Ramos (cell line): ENCODE results near the gene SIRT6.
"Not testable (repeated sequence)": the region's sequence is repeated elsewhere in the genome, so short reads cannot be mapped to it uniquely, and the experiment has no call there.

ENCODE experiments used
- in situ Hi-C: fragments of 300-500 bp; cut with MboI; formaldehyde crosslinking; loops from one replicate; pipeline ENCODE4 v1.14.3; 2022; ENCODE audit warnings: low sequenced_read_pairs; ENCODE audit not compliant: unreplicated experiment

The SIRT6 gene

DNA sequence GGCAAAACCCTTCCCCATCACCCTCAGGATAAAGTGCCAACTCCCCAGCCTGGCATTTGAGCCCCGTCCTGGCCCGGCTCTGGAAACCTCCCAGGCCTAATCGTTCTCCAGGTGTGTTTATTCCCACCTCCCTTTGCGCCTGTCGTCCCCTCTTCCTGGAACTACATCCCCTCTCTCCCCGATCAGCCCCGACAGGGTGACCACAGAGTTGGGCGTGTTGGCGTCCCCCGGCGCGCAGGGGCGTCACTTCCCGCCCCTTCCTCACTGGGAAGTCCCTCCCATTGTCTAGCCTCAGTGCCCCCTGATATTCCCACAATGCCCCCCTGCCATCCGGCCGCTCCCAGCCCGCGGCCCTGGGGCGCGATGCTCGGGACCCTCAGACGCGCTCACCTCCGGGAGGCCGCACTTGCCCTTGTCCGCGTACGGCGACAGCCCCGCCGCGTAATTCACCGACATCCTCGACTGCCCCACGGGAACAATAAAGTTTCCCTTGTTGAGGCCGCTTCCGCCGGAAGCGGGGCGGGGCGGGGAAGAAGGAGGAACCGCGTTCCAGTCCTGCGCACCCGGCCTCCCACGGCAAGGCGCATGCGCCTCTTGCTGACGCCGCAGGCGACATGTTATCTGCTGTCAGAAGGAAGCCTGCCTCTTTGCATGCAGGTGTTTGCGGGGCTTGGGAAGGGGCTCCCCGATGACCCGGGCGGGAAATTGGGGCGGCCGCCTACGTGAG, at the start of gene SIRT6, which contains the start of gene ANKRD24:
SIRT6 (minus strand) TSS at position 480 of the 727 bp plus-strand sequence; CDS start at position 456, 24 bp downstream.
ANKRD24 (plus strand) TSS at position 606 of the 727 bp plus-strand sequence. CDS start 3,737 bp downstream, outside the sequence.
- in situ Hi-C loops: no loop called here

DNA sequence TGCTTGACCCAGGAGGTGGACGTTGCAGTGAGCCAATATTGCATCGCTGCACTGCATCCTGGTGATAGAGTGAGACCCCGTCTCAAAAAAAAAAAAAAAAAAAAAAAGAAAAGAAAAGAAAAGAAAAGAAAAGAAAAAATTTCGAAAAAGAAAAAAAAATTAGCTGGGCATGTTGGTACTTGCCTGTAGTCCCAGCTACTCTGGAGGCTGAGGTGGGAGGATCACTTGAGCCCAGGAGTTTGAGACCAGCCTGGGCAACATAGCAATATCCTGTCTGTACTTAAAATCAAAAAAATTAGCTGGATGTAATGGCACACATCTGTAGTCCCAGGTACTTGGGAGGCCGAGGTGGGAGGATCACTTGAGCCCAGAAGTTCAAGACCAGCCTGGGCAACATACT, 49.8 kb upstream of the SIRT6 start:
- in situ Hi-C loops: not testable (repeated sequence)

DNA sequence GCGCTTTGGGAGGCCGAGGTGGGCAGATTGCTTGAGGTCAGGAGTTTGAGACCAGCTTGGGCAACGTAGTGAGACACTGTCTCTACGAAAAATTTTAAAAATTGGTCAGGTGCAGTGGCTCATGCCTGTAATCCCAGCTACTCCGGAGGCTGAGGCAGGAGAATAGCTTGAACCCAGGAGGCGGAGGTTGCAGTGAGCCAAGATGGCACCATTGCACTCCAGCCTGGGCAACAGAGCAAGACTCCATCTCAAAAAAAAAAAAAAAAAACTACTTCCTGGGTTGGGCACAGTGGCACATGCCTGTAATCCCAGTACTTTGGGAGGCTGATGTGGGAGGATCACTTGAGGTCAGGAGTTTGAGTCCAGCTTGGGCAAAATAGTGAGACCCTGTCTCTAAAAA, 49.2 kb upstream of the SIRT6 start:
- in situ Hi-C loops: not testable (repeated sequence)

DNA sequence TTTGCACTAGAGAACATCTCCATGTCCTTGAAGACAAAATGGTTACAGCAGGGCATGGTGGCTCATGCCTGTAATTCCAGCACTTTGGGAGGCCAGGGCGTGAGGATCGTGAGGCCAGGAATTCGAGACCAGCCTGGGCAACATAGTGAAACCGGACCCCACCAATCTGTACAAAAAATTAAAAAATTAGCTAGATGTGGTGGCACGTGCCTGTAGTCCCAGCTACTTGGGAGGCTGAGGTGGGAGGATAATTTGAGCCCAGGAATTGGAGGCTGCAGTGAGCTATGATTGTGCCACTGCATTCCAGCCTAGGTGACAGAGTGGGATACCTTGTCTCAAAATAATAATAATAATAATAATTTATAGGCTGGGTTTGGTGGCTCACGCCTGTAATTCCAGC, 47.9 kb upstream of the SIRT6 start:
- in situ Hi-C loops: not testable (repeated sequence)

DNA sequence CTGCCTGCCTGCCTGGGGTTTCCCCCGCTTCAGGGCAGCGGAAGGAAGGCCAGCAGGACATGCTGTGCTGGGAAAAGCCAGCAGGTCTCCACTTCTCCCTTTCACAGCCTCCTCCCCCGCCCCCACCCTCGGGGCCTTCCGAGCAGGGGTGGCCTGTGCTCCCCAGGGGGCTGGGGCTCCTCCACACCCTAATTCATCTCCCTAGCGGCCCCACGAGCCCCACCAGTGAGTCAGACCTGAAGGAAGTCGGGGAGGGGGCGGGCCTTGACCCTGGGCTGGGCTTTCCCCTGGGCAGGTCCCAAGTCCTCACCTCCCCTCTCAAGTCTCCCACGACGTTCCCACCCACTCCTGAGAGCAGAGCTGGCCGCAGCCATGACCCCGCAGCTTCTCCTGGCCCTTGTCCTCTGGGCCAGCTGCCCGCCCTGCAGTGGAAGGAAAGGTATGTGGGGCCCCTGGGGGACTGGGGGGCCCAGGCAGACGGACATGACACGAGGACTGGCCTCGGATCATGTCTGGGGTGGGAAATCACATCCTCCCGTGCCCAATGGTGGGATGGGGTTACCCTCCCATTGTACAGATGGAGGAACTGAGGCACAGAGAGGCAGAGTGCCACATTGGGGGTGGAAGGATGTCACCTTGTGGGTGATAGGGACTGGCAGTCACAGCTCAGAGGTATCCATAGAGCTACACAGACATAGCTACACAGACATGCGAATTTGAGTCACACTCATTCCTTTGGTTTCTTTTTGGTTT, 47.0 kb upstream of the SIRT6 start, which contains the start of gene EBI3:
EBI3 (plus strand) TSS at position 345 of the 753 bp plus-strand sequence; CDS start at position 373, 28 bp downstream.
- in situ Hi-C loops: no loop called here

DNA sequence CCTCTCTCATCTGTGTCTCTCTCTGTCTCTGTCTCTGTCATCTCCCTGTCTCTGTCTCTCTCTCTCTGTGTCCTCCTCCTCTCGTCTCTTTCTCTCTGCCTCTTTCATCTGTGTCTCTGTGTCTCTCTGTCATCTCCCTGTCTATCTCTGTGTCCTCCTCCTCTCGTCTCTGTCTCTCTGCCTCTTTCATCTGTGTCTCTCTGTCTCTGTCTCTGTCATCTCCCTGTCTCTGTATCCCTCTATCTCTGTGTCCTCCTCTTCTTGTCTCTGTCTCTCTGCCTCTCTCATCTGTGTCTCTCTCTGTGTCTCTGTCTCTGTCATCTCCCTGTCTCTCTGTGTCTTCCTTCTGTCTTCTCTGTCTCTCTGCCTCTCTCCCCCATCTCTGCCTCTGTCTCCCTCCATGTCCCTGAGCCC, 46.4 kb upstream of the SIRT6 start:
- in situ Hi-C loops: no loop called here

DNA sequence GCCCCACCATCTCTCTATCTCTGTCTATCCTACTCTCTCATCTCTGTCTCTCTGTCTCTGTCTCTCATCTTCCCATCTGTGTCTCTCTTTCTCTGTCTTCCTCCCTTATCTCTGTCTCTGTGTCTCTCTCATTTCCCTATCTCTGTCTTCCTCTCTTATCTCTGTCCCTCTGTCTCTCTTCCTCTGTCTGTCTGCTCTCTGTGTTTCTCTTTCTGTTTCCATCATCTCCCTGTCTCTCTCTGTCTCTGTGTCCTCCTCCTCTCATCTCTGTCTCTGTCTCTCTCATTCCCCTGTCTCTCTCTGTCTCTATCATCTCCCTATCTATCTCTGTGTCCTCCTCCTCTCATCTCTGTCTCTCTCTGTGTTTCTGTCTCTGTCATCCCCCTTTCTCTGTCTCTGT, 45.4 kb upstream of the SIRT6 start:
- in situ Hi-C loops: no loop called here

DNA sequence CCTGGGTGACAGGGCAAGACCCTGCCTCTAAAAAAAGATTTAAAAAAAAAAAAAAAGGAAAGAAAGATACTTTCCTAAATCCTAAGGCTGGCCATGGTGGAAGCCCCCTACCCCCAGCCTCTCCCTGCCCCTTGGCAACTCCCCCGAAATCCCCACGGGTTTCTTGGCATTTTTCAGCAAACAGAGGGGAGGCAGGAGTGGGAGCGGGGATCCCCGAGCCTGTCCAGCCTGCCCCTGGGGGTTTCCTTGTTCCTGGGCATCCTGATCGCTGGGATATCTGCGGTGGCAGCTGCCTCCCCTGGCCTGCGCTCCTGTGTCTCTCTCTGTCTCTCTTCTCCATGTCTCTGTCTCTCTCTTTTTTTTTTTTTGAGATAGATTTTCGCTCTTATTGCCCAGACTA, 43.5 kb upstream of the SIRT6 start:
- in situ Hi-C loops: no loop called here

DNA sequence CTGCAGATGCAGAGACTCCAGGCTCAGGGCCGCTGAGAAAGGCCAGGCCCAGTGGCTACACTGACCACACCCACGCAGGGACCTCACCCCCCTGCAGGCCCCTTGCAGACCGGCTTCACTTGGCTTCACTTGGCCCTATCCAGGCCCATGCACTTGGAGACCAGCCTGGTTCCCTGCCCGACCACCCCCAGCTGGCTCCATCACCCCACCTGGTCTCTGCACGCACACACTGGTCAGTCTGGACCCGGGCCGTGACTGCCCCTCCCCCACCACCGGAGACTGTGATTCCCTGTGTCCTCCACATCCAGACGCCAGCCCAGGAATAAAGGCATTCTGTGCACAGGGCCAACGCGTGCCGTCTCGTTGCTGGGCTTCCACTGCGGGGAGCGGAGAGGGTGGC, 42.1 kb upstream of the SIRT6 start:
- in situ Hi-C loops: no loop called here

DNA sequence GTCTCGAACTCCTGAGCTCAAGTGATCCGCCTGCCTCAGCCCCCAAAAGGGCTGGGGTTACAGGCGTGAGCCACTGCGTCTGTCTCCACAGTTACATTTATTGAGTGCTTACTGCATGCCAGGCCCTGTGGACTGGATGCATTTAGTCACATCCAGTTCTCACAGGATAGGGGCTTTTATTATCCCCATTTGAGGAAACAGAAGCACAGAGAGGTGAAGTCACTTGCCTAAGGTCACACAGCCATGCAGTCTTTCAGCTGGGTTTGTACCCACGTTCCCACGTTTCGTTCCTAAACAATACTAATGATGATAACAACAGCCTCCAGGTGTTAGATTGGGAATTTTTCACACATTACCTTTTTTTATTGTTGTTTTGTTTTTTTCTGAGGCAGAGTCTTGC, 37.8 kb upstream of the SIRT6 start:
- in situ Hi-C loops: no loop called here

DNA sequence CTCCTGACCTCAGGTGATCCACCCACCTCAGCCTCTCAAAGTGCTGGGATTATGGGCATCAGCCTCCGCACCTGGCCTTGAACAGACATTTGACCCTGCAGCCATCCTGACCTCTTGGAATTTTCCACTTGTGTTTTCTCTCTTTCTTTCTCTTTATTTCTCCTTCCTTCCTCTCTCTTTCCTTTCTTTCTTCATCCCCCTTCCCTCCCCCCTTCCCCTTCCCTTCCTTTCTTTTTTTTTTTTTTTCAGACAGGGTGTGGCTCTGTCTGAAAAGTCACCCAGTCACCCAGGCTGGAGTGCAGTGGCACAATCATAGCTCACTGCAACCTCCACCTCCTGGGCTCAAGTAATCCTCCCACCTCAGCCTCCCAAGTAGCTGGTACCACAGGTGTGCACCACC, 36.2 kb upstream of the SIRT6 start:
- in situ Hi-C loops: not testable (repeated sequence)

DNA sequence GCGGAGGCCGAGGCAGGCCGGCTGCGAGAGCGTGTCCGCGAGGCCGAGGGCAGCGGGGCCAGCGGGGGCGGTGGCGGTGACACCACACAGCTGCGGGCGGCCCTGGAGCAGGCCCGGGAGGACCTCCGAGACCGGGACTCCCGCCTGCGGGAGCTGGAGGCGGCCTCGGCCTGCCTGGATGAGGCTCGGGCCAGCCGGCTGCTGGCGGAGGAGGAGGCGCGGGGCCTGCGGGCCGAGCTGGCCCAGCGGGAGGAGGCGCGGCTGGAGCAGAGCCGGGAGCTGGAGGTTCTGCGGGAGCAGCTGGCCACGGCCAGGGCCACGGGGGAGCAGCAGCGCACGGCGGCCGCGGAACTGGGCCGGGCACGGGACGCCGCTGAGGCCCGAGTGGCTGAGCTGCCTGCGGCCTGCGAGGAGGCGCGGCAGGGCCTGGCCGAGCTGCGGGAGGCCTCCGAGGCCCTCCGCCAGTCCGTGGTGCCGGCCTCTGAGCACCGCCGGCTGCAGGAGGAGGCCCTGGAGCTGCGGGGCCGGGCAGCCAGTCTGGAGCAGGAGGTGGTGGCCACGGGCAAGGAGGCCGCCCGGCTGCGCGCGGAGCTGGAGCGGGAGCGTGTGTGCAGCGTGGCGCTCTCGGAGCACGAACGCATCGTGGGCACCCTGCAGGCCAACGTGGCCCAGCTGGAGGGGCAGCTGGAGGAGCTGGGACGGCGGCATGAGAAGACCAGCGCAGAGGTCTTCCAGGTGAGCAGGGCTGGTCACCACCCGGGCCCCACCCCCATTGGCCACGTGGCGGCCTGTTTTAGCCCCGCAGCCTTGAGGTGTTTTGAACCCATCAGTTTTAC, 35.3 kb upstream of the SIRT6 start:
- in situ Hi-C loops: no loop called here

DNA sequence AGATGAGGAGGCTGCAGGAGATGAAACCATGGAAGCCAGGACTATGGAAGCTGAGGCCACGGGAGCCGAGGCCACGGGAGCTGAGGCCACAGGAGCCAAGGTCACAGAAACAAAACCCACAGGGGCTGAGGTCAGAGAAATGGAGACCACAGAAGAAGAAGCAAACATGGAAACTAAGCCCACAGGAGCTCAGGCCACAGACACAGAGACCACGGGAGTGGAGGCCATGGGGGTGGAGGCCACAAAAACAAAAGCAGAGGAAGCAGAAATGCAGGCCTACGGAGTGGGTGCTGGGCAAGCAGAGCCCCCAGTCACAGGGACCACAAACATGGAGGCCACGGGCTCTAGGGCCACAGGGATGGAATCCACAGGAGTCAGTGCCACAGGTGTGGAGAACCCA, 34.5 kb upstream of the SIRT6 start:
- in situ Hi-C loops: no loop called here

DNA sequence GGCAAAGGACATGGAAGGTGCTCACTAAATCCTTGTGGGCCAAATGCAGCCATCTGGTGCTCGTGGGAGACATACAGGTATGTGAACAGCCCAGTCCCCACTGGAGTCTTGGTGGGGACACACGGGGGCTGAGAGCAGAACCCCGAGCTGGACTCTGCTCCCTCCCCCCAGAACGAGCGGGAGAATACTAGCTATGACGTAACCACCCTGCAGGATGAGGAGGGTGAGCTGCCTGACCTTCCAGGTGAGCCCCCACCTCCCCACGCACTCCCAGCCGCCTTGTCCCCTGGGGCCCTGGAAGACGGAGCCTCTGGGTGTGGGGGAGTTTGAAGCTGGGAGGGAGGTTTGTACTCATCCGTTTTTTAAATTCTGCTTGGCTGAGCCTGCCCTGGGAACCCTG, 33.4 kb upstream of the SIRT6 start:
- in situ Hi-C loops: no loop called here

DNA sequence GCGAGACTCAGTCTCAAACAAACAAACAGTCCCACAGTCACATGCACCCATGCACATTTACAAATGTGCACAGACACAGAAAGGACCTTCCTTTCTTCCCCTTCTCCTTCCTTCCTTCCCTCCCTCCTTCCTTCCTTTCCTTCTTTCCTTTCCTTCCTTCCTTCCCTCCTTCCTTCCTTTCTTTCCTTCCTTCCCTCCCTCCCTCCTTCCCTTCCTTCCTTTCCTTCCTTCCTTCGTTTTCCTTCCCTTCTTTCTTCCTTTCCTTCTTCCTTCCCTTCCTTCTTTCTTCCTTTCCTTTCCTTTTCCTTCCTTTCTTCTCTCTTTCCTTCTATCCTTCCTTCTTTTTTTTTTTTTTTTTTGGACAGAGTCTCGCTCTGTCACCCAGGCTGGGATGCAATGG, 30.8 kb upstream of the SIRT6 start:
- in situ Hi-C loops: no loop called here

DNA sequence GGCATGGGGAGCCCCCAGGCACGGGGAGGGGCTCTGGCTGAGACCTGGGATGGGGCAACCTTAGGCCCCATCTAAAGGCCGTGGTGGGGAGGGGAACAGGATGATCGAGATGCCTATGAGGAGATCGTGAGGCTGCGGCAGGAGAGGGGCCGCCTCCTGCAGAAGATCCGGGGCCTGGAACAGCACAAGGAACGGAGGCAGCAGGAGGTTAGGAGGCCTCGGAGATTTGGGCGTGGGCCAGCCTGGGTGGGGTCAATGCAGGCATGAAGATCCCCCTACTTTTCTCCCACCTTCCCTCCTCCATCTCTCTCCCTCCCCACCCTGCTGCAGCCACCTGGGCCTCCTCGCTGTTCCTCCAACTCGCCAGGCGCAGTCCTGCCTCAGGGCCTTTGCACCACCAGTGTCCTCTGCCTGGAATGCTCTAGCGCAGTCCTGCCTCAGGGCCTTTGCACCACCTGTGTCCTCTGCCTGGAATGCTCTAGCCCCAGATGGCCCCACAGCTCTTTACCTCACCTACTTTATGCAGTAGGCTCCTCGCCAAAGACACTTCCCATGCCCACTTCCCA, 27.9 kb upstream of the SIRT6 start:
- in situ Hi-C loops: no loop called here

DNA sequence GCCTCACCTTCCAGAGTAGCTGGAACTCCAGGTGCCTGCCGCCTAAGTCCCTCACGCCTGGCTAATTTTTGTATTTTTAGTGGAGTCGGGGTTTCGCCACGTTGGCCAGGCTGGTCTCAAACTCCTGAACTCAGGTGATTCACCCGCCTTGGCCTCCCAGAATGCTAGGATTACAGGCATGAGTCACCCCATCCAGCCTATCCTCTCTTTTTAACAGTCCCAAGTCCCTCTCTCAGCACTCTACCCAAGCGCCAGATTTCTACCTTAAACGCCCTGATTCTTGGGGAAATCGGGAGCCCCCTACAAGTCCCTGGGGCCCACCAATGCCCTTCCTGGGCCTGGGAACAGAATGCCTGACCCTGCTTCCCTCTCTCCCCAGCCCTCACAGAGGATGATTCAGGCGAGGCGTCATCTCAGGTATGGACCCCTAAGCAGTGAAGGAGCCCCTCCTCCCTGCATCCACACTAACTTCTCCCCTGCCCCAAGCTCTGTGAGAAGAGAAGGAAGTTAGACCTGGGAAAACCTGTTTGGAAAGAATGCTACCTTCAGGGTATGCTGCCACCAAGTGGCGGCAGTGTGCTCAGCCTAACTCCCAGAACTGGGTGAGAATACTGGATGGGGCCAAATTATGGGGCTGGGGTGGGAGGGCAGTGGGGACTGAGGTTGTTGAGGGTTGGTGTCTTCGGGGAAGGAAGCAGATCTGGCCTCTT, 26.2 kb upstream of the SIRT6 start:
- in situ Hi-C loops: loop anchor here (10.0 kb wide), 1 partner anchor 364 kb away; no protein-coding TSS in a partner anchor

DNA sequence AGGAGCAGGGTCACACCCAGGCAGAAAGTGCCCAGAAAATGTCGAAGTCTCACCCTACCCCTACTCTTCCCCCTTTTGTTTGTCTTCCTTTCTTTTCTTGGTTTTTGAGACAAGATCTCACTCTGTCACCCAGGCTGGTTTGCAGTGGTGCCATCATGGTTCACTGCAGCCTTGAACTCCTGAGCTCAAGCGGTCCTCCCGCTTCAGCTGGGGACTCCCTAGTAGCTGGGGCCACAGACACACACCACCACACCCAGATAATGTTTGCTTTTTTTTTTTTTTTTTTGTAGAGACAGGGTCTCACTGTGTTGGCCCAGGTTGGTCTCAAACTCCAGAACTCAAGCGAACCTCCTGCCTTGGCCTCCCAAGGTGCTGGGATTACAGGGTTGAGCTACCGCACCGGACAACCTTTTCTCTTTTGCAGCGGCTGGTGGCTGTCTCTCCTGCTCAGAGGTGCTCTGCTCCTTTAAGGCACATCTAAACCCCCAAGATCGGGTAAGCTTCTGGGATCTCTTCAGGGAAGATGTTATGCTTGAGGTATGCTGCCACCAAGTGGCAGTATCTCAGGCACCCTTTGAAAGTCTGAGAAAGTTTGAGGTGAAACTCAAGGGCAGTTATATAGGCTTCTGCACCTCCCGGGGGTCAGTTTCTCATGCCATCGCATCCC, 24.6 kb upstream of the SIRT6 start:
- in situ Hi-C loops: loop anchor here (10.0 kb wide), 1 partner anchor 362 kb away; no protein-coding TSS in a partner anchor

DNA sequence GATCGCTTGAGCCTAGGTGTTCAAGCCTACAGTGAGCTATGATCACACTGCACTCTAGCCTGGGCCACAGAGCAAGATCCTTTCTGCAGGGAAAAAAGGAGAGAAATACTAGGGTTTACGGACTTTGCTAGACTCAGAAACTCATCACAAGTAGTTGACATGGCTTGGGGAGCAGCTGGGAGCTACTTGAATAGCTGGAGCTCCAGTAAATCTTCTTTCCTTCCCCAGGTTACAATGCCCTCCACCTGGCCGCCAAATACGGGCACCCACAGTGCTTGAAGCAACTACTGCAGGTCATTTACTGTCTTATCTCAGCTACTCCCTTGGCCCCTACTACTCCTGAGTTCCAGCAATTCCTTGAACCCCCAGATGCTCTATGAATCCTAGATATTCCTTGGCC, 19.4 kb upstream of the SIRT6 start:
- in situ Hi-C loops: loop anchor here (10.0 kb wide), 1 partner anchor 357 kb away; no protein-coding TSS in a partner anchor
